ENCODE measurements around the gene DNMT3A. TPM values are rescaled to one million over a fixed set of nuclear protein-coding genes. Genes with fewer than 3 reads are reported as not detected.

DNMT3A gene
- total RNA-seq, 3 donors from 2014 or later (not counting 1 experiment from before 2014, with no cell fraction given), result 36.3 to 60.7 (median 45.2) TPM

GRCh38 chr2:25373269-25373981, 31.7 kb upstream of the DNMT3A start:
- Histone ChIP-seq H3K27ac (ENCODE audit: low read length) (no peak overlapping the region), H3K36me3 (ENCODE audit: control insufficient read depth, insufficient read depth, low read length) (no peaks in the 10 kb centered on the region), H3K4me1 (ENCODE audit: control insufficient read depth, insufficient read depth, low read length) (peaks cover 26% of the 10 kb centered on the region), H3K4me3 (ENCODE audit: low read length) (no peak overlapping the region), H3K9me3 (ENCODE audit: control insufficient read depth, insufficient read depth, low read length) (no peaks in the 10 kb centered on the region), H3K27me3 (ENCODE audit: control insufficient read depth, insufficient read depth, low read length) (no peaks in the 10 kb centered on the region)
- no peak for DNase-seq
- TF ChIP-seq CTCF (IDR thresholded peaks at IDR 0.05), result no peak
- intact Hi-C loops (cut with micrococcal nuclease), result no loop called here
- H3K4me3 Mint-ChIP-seq, result no peak overlapping the region
- no peaks in the 10 kb centered on the region for H3K36me3 Mint-ChIP-seq
- H3K27me3 Mint-ChIP-seq (ENCODE audit: low read depth in 2 of 2), result peaks cover 7 to 11% of the 10 kb centered on the region in 2 donors
- 93% methylated on average over 20 of the region's 20 CpGs for WGBS (ENCODE audit: insufficient coverage)
- H3K27ac Mint-ChIP-seq, result no peak overlapping the region
- peaks cover 19 to 27% of the 10 kb centered on the region in 2 donors for H3K4me1 Mint-ChIP-seq
- H3K9me3 Mint-ChIP-seq, result no peaks in the 10 kb centered on the region
- ATAC-seq, result no peak

- intact Hi-C loops (cut with micrococcal nuclease), result no loop called here
- no peak overlapping the region for H3K4me3 ChIP-seq (ENCODE audit: low read length)
- peaks cover 6 to 11% of the 10 kb centered on the region in 2 donors for H3K27me3 Mint-ChIP-seq (ENCODE audit: low read depth in 2 of 2)
Observed at GRCh38 chr2:25372405-25373268, 30.9 kb upstream of the DNMT3A start.

GRCh38 chr2:25371253-25372241, 29.8 kb upstream of the DNMT3A start:
- intact Hi-C loops (cut with micrococcal nuclease), result no loop called here
- Histone ChIP-seq H3K27ac (ENCODE audit: low read length) (no peak overlapping the region), H3K9me3 (ENCODE audit: control insufficient read depth, insufficient read depth, low read length) (no peaks in the 10 kb centered on the region), H3K4me3 (ENCODE audit: low read length) (no peak overlapping the region), H3K36me3 (ENCODE audit: control insufficient read depth, insufficient read depth, low read length) (no peaks in the 10 kb centered on the region), H3K4me1 (ENCODE audit: control insufficient read depth, insufficient read depth, low read length) (peaks cover 8% of the 10 kb centered on the region), H3K27me3 (ENCODE audit: control insufficient read depth, insufficient read depth, low read length) (no peaks in the 10 kb centered on the region)
- DNase-seq, result no peak
- Mint-ChIP-seq H3K4me3 (no peak overlapping the region), H3K27ac (no peak overlapping the region), H3K36me3 (no peaks in the 10 kb centered on the region), H3K4me1 (peaks cover 8 to 10% of the 10 kb centered on the region in 2 donors), H3K9me3 (no peaks in the 10 kb centered on the region), H3K27me3 (ENCODE audit: low read depth in 2 of 2) (peaks cover 0 to 5% of the 10 kb centered on the region in 2 donors)
- TF ChIP-seq CTCF (IDR thresholded peaks at IDR 0.05), result no peak
- 94% methylated on average over 25 of the region's 27 CpGs for WGBS (ENCODE audit: insufficient coverage)
- ATAC-seq, result no peak

More at GRCh38 chr2:25372405-25373268, 30.9 kb upstream of the DNMT3A start:
- Mint-ChIP-seq H3K27ac (no peak overlapping the region), H3K36me3 (no peaks in the 10 kb centered on the region), H3K4me1 (peaks cover 16 to 19% of the 10 kb centered on the region in 2 donors), H3K9me3 (no peaks in the 10 kb centered on the region), H3K4me3 (no peak overlapping the region)
- H3K27me3 ChIP-seq (ENCODE audit: control insufficient read depth, insufficient read depth, low read length), result no peaks in the 10 kb centered on the region
- H3K36me3 ChIP-seq (ENCODE audit: control insufficient read depth, insufficient read depth, low read length), result no peaks in the 10 kb centered on the region
- 95% methylated on average over 25 of the region's 25 CpGs for WGBS (ENCODE audit: insufficient coverage)
- no peaks in the 10 kb centered on the region for H3K9me3 ChIP-seq (ENCODE audit: control insufficient read depth, insufficient read depth, low read length)
- H3K4me1 ChIP-seq (ENCODE audit: control insufficient read depth, insufficient read depth, low read length), result peaks cover 18% of the 10 kb centered on the region
- no peak for DNase-seq
- TF ChIP-seq CTCF (IDR thresholded peaks at IDR 0.05), result no peak
- ATAC-seq, result no peak
- no peak overlapping the region for H3K27ac ChIP-seq (ENCODE audit: low read length)

Measured in natural killer cell (primary cell).